WTC11 (cell line): ENCODE data around the gene PLXNA2.

Source experiments
- CBFB ChIP-seq: sonication (generic); formaldehyde crosslinking; IDR thresholded peaks from 2 replicates; pipeline ENCODE4 v1.8.1; 2022; ENCODE audit warnings: mild to moderate bottlenecking, low read depth, missing genetic modification reagents
- ESRRA ChIP-seq: sonication (generic); formaldehyde crosslinking; IDR thresholded peaks from 2 replicates; pipeline ENCODE4 v1.8.1; 2022; ENCODE audit warnings: mild to moderate bottlenecking, missing genetic modification reagents, borderline replicate concordance
- MLX ChIP-seq: sonication (generic); formaldehyde crosslinking; IDR thresholded peaks from 2 replicates; pipeline ENCODE4 v1.8.1; 2023; ENCODE audit warnings: mild to moderate bottlenecking, missing genetic modification reagents, moderate library complexity
- NFYB ChIP-seq: sonication (generic); formaldehyde crosslinking; conservative IDR thresholded peaks from 2 replicates; pipeline ENCODE4 v1.8.0; 2022; ENCODE audit warnings: low read depth, missing genetic modification reagents
- RELA ChIP-seq: sonication (generic); formaldehyde crosslinking; IDR thresholded peaks from 2 replicates; pipeline ENCODE4 v1.8.1; 2022; ENCODE audit warnings: missing genetic modification reagents, mild to moderate bottlenecking, borderline replicate concordance
- ZNF416 ChIP-seq: fragments of 250-450 bp; sonication (Bioruptor Pico); IDR thresholded peaks from 2 replicates; pipeline ENCODE4 v1.9.0; 2021; ENCODE audit warnings: mild to moderate bottlenecking, inconsistent platforms
- TF ChIP-seq, protein P1 (sequence below): fragments of 200-600 bp; IDR thresholded peaks from 2 replicates; pipeline ENCODE4 v1.8.0; 2022; ENCODE audit warnings: antibody characterized with exemption
- TF ChIP-seq, protein P2 (sequence below): sonication (generic); formaldehyde crosslinking; IDR thresholded peaks from 2 replicates; pipeline ENCODE4 v1.8.1; 2022; ENCODE audit warnings: mild to moderate bottlenecking, missing genetic modification reagents, moderate library complexity, borderline replicate concordance
- TF ChIP-seq, protein P3 (sequence below): fragments of 250-450 bp; sonication (Bioruptor Pico); IDR thresholded peaks from 2 replicates; pipeline ENCODE4 v1.9.0; 2021; ENCODE audit warnings: mild to moderate bottlenecking, borderline replicate concordance

- no peak for TF ChIP-seq MLX
- no peak for TF ChIP-seq ESRRA (CRISPR knock-in tag)
- TF ChIP-seq, protein P1, sequence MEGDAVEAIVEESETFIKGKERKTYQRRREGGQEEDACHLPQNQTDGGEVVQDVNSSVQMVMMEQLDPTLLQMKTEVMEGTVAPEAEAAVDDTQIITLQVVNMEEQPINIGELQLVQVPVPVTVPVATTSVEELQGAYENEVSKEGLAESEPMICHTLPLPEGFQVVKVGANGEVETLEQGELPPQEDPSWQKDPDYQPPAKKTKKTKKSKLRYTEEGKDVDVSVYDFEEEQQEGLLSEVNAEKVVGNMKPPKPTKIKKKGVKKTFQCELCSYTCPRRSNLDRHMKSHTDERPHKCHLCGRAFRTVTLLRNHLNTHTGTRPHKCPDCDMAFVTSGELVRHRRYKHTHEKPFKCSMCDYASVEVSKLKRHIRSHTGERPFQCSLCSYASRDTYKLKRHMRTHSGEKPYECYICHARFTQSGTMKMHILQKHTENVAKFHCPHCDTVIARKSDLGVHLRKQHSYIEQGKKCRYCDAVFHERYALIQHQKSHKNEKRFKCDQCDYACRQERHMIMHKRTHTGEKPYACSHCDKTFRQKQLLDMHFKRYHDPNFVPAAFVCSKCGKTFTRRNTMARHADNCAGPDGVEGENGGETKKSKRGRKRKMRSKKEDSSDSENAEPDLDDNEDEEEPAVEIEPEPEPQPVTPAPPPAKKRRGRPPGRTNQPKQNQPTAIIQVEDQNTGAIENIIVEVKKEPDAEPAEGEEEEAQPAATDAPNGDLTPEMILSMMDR: no peak
- TF ChIP-seq RELA (CRISPR knock-in tag): no peak
- TF ChIP-seq, protein P2, sequence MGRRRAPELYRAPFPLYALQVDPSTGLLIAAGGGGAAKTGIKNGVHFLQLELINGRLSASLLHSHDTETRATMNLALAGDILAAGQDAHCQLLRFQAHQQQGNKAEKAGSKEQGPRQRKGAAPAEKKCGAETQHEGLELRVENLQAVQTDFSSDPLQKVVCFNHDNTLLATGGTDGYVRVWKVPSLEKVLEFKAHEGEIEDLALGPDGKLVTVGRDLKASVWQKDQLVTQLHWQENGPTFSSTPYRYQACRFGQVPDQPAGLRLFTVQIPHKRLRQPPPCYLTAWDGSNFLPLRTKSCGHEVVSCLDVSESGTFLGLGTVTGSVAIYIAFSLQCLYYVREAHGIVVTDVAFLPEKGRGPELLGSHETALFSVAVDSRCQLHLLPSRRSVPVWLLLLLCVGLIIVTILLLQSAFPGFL: no peak
- TF ChIP-seq, protein P3, sequence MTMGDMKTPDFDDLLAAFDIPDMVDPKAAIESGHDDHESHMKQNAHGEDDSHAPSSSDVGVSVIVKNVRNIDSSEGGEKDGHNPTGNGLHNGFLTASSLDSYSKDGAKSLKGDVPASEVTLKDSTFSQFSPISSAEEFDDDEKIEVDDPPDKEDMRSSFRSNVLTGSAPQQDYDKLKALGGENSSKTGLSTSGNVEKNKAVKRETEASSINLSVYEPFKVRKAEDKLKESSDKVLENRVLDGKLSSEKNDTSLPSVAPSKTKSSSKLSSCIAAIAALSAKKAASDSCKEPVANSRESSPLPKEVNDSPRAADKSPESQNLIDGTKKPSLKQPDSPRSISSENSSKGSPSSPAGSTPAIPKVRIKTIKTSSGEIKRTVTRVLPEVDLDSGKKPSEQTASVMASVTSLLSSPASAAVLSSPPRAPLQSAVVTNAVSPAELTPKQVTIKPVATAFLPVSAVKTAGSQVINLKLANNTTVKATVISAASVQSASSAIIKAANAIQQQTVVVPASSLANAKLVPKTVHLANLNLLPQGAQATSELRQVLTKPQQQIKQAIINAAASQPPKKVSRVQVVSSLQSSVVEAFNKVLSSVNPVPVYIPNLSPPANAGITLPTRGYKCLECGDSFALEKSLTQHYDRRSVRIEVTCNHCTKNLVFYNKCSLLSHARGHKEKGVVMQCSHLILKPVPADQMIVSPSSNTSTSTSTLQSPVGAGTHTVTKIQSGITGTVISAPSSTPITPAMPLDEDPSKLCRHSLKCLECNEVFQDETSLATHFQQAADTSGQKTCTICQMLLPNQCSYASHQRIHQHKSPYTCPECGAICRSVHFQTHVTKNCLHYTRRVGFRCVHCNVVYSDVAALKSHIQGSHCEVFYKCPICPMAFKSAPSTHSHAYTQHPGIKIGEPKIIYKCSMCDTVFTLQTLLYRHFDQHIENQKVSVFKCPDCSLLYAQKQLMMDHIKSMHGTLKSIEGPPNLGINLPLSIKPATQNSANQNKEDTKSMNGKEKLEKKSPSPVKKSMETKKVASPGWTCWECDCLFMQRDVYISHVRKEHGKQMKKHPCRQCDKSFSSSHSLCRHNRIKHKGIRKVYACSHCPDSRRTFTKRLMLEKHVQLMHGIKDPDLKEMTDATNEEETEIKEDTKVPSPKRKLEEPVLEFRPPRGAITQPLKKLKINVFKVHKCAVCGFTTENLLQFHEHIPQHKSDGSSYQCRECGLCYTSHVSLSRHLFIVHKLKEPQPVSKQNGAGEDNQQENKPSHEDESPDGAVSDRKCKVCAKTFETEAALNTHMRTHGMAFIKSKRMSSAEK (CRISPR knock-in tag): no peak
- TF ChIP-seq NFYB: no peak
- no peak for TF ChIP-seq ZNF416 (CRISPR knock-in tag)
- no peak for TF ChIP-seq CBFB (CRISPR knock-in tag)
These were observed 29.3 kb upstream of the PLXNA2 start for GRCh38 chr1:208273386-208274017.
